ENCODE measurements around the gene RELA. TPM values are rescaled to one million over a fixed set of nuclear protein-coding genes. Genes with fewer than 3 reads are reported as not detected.
"Not testable (repeated sequence)": the region's sequence is repeated elsewhere in the genome, so short reads cannot be mapped to it uniquely, and the experiment has no call there.

RELA gene
- polyA plus RNA-seq (2012; ENCODE audit: missing spikeins) = 28.2 TPM

DNA sequence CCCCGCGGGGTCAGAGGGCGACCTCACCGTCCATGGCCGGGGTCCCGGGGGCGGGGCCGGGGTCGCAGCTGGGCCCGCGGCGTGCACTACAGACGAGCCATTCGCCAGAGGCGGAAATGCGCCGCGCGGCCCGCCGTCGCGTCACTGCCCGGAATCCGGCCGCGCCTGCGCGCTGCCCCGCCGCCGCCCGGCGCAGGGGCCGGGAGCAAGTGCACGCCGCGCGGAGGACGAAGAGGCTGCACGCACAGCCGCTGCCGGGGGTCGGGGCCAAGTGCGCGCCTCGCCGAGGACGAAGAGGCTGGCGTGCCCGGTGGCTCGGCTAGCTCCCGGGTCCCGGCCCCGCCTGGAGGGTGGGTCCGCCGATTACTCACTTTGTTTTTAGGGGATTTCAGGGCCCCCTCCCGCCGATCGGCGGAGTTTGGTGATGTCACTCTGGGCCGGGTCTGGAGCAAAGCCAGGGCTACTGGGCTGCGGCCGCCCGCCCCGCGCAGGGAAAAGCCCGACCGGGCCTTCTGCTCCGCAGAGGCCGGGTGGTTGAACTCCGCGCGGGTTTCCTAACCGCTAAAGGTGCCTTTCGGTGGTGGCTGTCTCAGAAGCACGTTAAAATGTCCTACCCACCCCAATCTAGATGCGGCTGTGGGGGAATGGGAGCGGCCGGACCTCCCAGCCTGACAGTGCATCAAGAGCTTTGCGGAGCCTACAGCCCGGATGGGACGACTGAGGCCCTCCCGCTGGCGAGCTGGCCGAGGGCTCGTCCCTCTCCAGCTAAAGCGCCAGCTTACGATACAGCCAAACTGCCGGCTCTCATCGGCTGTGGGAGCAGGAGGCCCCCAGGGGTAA, at the start of gene RELA:
TSS of gene RELA (minus strand) at position 118 of the 840 bp plus-strand sequence. CDS start at position 34, 84 bp downstream.
- peak; percentile 92 for DNase-seq (ENCODE audit: insufficient read length)
- peak; percentile 99 for FAIRE-seq
- peak; percentile 51; the same call in 1 of the 2 replicates for TF ChIP-seq POLR2AphosphoS5 (IDR thresholded peaks at IDR 0.05; ENCODE audit: low read depth, low read length)
- peak; percentile 78 for TF ChIP-seq POLR2A (IDR thresholded peaks at IDR 0.05; ENCODE audit: low read depth, low read length)
- TF ChIP-seq TAF1 (IDR thresholded peaks at IDR 0.05; ENCODE audit: borderline replicate concordance, low read depth, low read length) = no peak

DNA sequence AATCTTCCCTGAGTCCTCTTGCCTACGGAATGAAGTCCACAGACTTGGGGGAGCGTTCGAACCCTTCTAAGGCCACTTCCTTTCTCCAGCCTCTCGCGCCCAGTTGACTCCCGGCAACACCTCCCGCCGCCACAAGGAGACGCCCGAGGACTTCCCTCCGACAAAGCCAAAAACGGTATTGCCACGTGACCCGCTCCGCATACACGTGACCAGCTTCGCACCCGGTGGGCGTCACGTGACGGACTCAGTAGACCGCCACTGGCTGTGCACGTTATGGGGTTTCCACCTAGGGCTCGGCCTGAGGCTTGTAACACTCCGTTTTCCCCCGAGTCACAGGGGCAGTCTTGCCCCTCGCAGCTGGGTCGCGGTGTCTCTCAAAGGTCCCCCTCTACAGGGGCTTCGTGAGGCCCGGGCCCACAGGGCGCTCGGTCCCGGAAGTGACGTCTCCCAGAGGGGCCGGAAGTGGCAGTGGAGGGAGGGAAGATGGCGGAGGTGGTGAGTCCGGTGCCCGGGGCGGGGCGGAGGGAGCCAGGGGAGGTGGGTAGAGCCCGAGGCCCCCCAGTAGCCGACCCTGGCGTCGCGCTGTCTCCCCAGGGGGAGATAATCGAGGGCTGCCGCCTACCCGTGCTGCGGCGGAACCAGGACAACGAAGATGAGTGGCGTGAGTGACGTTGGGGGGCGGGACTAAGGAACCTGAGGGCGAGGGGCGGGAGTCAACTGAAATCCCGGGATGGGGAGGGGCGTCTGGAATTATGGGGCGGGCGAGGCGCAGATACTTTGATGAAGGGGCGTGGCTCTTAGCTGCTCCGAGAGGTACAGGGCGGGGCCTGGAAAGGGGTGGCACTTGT, 49.3 kb upstream of the RELA start, which contains the start of gene KAT5:
TSS of gene KAT5 (plus strand) at position 468 of the 848 bp plus-strand sequence. CDS start at position 484, 16 bp downstream.
- TF ChIP-seq POLR2AphosphoS5 (IDR thresholded peaks at IDR 0.05; ENCODE audit: low read depth, low read length) (peak; percentile 85; the same call in 1 of the 2 replicates), POLR2A (IDR thresholded peaks at IDR 0.05; ENCODE audit: low read depth, low read length) (peak; percentile 83; the same call in 1 of the 2 replicates), TAF1 (IDR thresholded peaks at IDR 0.05; ENCODE audit: borderline replicate concordance, low read depth, low read length) (peak; percentile 85; the same call in 1 of the 2 replicates)
- FAIRE-seq (peak; percentile 99), DNase-seq (ENCODE audit: insufficient read length) (peak; percentile 89)

DNA sequence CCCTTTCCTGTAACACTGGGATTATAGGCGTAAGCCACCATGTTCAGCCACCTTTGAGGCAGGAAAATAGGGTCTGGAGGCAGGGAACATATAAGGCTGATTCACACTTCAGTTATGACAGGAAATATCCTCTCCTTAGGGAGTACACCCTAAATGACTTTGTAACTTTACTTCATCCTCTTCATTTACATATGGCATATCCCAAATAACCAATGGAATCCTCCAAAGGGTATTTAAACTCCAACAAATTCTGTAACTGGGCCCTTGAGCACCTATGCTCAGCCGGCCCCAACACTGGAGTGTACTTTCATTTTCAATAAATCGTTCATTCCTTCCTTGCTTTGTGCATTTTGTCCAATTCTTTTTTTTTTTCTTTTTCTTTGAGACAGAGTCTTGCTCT, 47.7 kb upstream of the RELA start:
- no peak for TF ChIP-seq POLR2A (IDR thresholded peaks at IDR 0.05; ENCODE audit: low read depth, low read length)
- TF ChIP-seq TAF1 (IDR thresholded peaks at IDR 0.05; ENCODE audit: borderline replicate concordance, low read depth, low read length) = no peak
- TF ChIP-seq POLR2AphosphoS5 (IDR thresholded peaks at IDR 0.05; ENCODE audit: low read depth, low read length) = no peak
- DNase-seq (ENCODE audit: insufficient read length) = no peak
- FAIRE-seq = no peak

DNA sequence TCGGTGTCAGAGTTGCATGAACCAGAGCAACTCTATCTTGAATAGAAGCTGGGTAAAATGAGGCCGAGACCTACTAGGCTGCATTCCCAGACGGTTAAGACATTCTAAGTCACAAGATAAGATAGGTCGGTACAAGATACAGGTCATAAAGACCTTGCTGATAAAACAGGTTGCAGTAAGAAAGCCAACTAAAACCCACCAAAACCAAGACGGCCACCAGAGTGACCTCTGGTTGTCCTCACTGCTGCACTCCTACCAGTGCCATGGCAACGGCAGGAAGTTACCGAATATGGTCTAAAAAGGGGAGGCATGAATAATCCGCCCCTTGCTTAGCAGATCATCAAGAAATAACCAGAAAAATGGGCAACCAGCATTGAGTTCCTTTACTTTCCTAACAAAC, 46.9 kb upstream of the RELA start:
- FAIRE-seq = no peak
- no peak for TF ChIP-seq POLR2AphosphoS5 (IDR thresholded peaks at IDR 0.05; ENCODE audit: low read depth, low read length)

DNA sequence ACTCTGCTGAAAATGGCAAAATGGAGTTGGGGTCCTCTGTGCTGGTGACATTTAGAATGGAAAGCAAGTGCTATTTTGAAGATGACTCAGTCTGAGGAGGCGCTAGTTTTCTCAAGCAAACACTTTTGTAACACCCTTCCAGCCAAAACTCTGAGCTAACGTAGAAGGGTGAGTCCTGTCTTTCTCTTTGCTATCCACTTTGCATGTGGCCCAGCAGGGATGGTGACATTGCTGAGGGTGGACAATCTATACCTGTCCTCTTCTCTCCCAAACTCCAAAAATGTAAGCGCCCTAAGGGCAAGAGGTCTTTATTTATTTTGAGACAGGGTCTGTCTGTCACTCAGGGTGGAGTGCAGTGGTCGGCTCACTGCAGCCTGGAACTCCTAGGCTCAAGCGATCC, 45.7 kb upstream of the RELA start:
- TF ChIP-seq POLR2A (IDR thresholded peaks at IDR 0.05; ENCODE audit: low read depth, low read length) (no peak), POLR2AphosphoS5 (IDR thresholded peaks at IDR 0.05; ENCODE audit: low read depth, low read length) (no peak), TAF1 (IDR thresholded peaks at IDR 0.05; ENCODE audit: borderline replicate concordance, low read depth, low read length) (no peak)
- DNase-seq (ENCODE audit: insufficient read length) (no peak), FAIRE-seq (no peak)

More for the DNA sequence above, 46.9 kb upstream of the RELA start:
- no peak for DNase-seq (ENCODE audit: insufficient read length)

DNA sequence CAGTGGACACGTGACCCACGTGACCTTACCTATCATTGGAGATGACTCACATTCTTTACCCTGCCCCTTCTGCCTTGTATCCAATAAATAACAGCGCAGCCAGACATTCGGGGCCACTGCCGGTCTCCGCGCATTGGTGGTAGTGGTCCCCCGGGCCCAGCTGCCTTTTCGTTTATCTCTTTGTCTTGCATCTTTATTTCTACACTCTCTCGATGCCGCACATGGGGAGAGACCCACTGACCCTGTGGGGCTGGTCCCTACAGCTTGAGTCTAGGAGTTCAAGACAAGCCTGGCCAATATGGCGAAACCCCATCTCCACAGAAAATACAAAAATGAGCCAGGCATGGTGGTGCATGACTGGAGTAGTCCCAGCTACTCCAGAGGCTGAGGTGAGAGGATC, 44.3 kb upstream of the RELA start:
- not testable (repeated sequence) for DNase-seq (ENCODE audit: insufficient read length); FAIRE-seq

DNA sequence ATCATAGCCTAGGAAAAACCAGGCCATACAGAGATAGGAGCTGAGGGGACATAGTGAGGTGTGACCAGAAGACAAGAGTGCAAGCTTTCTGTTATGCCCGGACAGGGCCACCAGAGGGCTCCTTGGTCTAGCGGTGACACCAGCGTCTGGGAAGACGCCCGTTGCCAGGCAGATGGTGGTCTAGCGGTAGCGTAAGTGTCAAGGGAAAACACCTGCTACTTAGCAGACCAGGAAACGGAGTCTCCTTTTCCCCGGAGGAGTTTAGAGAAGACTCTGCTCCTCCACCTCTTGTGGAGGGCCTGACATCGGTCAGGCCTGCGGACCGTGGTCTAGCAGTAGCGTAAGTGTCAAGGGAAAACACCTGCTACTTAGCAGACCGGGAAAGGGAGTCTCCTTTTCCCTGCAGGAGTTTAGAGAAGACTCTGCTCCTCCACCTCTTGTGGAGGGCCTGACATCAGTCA, 43.6 kb upstream of the RELA start:
- FAIRE-seq = peak; percentile 70

DNA sequence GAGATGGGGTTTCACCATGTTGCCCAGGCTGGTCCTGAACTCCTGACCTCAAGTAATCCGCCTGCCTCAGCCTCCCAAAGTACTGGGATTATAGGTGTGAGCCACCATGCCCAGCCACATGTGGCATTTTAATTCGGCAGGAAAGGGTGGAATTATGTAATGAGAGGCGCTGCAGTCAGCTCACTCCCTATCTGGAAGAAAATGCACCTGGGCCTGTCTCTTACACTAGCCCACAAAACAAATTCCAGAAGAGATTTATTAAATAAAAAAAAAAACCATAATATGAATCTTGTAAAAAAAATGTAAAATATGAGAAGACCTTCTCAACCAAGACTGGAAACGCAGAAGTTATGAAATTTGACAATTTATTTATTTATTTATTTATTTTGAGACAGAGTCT, 41.1 kb upstream of the RELA start:
- no peak for TF ChIP-seq TAF1 (IDR thresholded peaks at IDR 0.05; ENCODE audit: borderline replicate concordance, low read depth, low read length)
- TF ChIP-seq POLR2AphosphoS5 (IDR thresholded peaks at IDR 0.05; ENCODE audit: low read depth, low read length) = no peak
- no peak for TF ChIP-seq POLR2A (IDR thresholded peaks at IDR 0.05; ENCODE audit: low read depth, low read length)
- FAIRE-seq (no peak), DNase-seq (ENCODE audit: insufficient read length) (no peak)

More for the DNA sequence above, 43.6 kb upstream of the RELA start:
- DNase-seq (ENCODE audit: insufficient read length) = peak; percentile 41

DNA sequence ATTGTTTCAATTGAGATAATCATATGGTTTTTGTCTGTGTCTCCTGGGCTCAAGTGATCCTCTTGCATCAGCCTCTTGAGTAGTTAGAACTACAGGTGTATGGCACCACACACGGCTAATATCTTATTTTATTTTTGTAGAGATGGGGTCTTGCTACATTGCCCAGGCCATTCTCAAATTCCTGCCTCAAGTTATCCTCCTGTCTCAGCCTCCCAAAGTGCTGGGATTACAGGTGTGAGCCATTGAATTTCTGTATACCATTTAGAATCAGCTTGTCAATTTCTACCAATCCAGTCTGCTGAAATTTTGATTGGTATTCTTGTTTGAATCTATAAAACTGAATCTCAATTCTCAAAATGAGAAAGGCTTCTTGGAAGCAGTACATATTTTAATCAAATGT, 39.0 kb upstream of the RELA start:
- TF ChIP-seq TAF1 (IDR thresholded peaks at IDR 0.05; ENCODE audit: borderline replicate concordance, low read depth, low read length) = no peak
- TF ChIP-seq POLR2A (IDR thresholded peaks at IDR 0.05; ENCODE audit: low read depth, low read length) = no peak
- no peak for TF ChIP-seq POLR2AphosphoS5 (IDR thresholded peaks at IDR 0.05; ENCODE audit: low read depth, low read length)
- DNase-seq (ENCODE audit: insufficient read length) = no peak
- FAIRE-seq = no peak

DNA sequence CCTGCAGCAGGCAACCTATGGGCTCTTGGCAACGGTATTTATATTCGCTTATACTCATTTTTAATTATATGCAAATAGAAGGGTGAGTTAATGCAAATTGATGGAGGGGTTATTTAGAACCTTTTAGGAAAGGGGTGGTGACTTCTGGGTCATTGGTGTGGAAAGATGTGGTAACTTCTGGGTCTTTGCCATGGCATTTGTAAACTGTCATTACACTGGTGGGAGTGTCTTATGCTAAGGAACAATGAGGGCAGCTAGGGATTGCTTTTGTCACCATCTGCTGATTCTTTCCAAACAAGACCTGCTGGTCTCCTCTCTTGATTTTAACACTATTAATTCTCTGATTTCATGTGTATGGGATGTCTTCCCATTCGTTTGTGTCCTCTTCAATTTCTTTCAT, 37.7 kb upstream of the RELA start:
- FAIRE-seq = no peak
- no peak for DNase-seq (ENCODE audit: insufficient read length)
- no peak for TF ChIP-seq TAF1 (IDR thresholded peaks at IDR 0.05; ENCODE audit: borderline replicate concordance, low read depth, low read length)
- TF ChIP-seq POLR2A (IDR thresholded peaks at IDR 0.05; ENCODE audit: low read depth, low read length) = no peak
- no peak for TF ChIP-seq POLR2AphosphoS5 (IDR thresholded peaks at IDR 0.05; ENCODE audit: low read depth, low read length)

DNA sequence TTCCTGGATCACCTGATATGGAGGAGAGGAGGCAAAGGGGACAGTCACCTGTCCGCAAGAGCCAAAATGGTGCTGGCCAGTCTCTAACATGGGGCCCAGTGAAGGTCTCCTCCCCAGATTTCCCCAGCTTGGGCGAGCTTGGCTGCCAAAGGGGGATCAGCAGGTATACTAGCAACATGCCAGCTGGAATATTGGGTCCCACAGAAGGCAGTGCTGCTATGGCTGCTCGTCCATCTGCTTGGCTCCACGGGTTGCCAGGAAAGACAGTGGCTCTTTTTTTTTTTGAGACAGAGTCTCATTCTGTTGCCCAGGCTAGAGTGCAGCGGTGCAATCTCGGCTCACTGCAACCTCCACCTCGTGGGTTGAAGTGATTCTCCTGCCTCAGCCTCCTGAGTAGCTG, 36.6 kb upstream of the RELA start:
- TF ChIP-seq POLR2A (IDR thresholded peaks at IDR 0.05; ENCODE audit: low read depth, low read length) (no peak), TAF1 (IDR thresholded peaks at IDR 0.05; ENCODE audit: borderline replicate concordance, low read depth, low read length) (no peak), POLR2AphosphoS5 (IDR thresholded peaks at IDR 0.05; ENCODE audit: low read depth, low read length) (no peak)
- no peak for DNase-seq (ENCODE audit: insufficient read length)
- FAIRE-seq = no peak

DNA sequence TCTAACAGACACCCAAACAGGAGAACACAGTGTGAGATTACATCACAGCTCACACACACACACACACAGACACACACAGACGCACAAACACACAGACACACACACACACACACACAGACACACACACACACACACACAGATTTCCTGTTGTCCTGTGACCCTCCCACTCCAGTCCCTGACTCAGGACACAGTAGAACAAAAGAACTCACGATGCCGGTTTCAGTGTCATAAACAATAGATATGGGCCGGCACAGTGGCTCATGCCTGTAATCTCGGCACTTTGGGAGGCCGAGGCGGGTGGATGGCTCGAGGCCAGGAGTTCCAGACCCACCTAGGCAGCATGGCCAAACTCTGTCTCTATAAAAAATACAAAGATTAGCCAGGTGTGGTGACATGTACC, 35.5 kb upstream of the RELA start:
- no peak for TF ChIP-seq POLR2A (IDR thresholded peaks at IDR 0.05; ENCODE audit: low read depth, low read length)
- TF ChIP-seq TAF1 (IDR thresholded peaks at IDR 0.05; ENCODE audit: borderline replicate concordance, low read depth, low read length) = no peak
- no peak for TF ChIP-seq POLR2AphosphoS5 (IDR thresholded peaks at IDR 0.05; ENCODE audit: low read depth, low read length)
- FAIRE-seq (no peak), DNase-seq (ENCODE audit: insufficient read length) (no peak)
